Lower lobe of right lung (tissue), 2 donors: ENCODE results near the gene TMEM141. TPM values are rescaled to one million over a fixed set of nuclear protein-coding genes. Genes with fewer than 3 reads are reported as not detected.
A peak's percentile ranks its signal among the peaks of the same experiment; 100 is the strongest.

Source experiments
- ATAC-seq, 2 donors: fragments of 200-7000 bp; cut with Tn5 transposase; one replicate each; pipeline ENCODE4 v1.9.1; 2020 to 2022; ENCODE audit warnings: mild to moderate bottlenecking in 2 of 2, moderate library complexity in 2 of 2
- DNase-seq: peaks from one replicate; pipeline ENCODE4 v3.0.0-alpha.2; 2020
- H3K27ac ChIP-seq: fragments of 200-600 bp; one replicate; pipeline ENCODE4 v1.8.0; 2022
- H3K27me3 ChIP-seq: fragments of 200-600 bp; one replicate; pipeline ENCODE4 v1.8.0; 2022; ENCODE audit warnings: low read depth
- H3K36me3 ChIP-seq: fragments of 200-600 bp; one replicate; pipeline ENCODE4 v1.8.0; 2022; ENCODE audit warnings: mild to moderate bottlenecking
- H3K4me1 ChIP-seq: fragments of 200-600 bp; one replicate; pipeline ENCODE4 v1.8.0; 2022
- H3K4me3 ChIP-seq: fragments of 200-600 bp; one replicate; pipeline ENCODE4 v1.8.0; 2022; ENCODE audit warnings: mild to moderate bottlenecking
- H3K9me3 ChIP-seq: fragments of 200-600 bp; one replicate; pipeline ENCODE4 v1.8.0; 2022
- CTCF ChIP-seq: fragments of 200-600 bp; IDR thresholded peaks from one replicate; pipeline ENCODE4 v1.8.0; 2022; ENCODE audit warnings: antibody characterized with exemption, mild to moderate bottlenecking
- intact Hi-C: fragments of 100-400 bp; cut with DNase I; formaldehyde crosslinking; loops from one replicate; pipeline ENCODE4 v1.11.0; 2022
- total RNA-seq: library from RNA; stranded (reverse); fragmentation: NEBNext Ultra II Directional; extraction: Animal tissue kit (Norgen Biotek cat#: 25700); gene quantifications from one replicate; pipeline ENCODE4 v1.2.1, GENCODE V29; 2021
- donor health status: DM: no; HTN: yes; CAD: no; lungs with severe emphysema.

Gene TMEM141
- total RNA-seq, 1 donor from 2014 or later = 57.2 TPM

DNA sequence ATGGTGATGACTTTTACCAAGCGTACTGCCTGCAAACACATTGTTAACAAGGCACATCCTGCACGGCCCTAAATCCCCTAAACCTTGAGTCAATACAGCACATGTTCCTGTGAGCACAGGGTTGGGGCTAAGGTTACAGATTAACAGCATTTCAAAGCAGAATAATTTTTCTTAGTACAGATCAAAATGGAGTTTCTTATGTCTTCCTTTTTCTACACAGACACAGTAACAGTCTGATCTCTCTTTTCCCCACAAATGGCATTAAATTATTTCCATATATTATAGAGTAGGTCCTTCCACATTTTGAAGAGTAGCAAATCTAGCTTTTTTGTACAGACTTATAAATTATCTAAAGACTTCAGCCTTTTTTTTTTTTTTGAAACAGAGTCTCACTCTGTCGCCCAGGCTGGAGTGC is 1.6 kb upstream of the TMEM141 start:
- Histone ChIP-seq H3K4me1 (peaks cover 33% of the 10 kb centered on the region), H3K9me3 (no peaks in the 10 kb centered on the region), H3K27me3 (no peaks in the 10 kb centered on the region), H3K27ac (no peak overlapping the region), H3K36me3 (peaks cover 12% of the 10 kb centered on the region), H3K4me3 (no peak overlapping the region)
- intact Hi-C loops = no loop called here
- DNase-seq (no peak), ATAC-seq (no peak)
- no peak for TF ChIP-seq CTCF

- H3K4me1 ChIP-seq = peaks cover 33% of the 10 kb centered on the region
- no peaks in the 10 kb centered on the region for H3K27me3 ChIP-seq
- DNase-seq (peak; percentile 84), ATAC-seq (peak; percentile 61 to 71)
- H3K36me3 ChIP-seq = peaks cover 12% of the 10 kb centered on the region
- H3K4me3 ChIP-seq = peak overlapping the region; percentile 85
- no peaks in the 10 kb centered on the region for H3K9me3 ChIP-seq
- peak; percentile 90 for TF ChIP-seq CTCF
- peak overlapping the region; percentile 96 for H3K27ac ChIP-seq
- intact Hi-C loops = no loop called here
These were observed 552 bp downstream of the TMEM141 start for GRCh38 chr9:136791516-136792276.

GRCh38 chr9:136792321-136793085 is 1.4 kb downstream of the TMEM141 start:
- peaks cover 2% of the 10 kb centered on the region for H3K27me3 ChIP-seq
- ATAC-seq (no peak), DNase-seq (peak; percentile 50)
- H3K27ac ChIP-seq = peak overlapping the region; percentile 96
- H3K4me3 ChIP-seq = peak overlapping the region; percentile 85
- H3K9me3 ChIP-seq = no peaks in the 10 kb centered on the region
- no peak for TF ChIP-seq CTCF
- peaks cover 12% of the 10 kb centered on the region for H3K36me3 ChIP-seq
- intact Hi-C loops = no loop called here
- H3K4me1 ChIP-seq = peaks cover 33% of the 10 kb centered on the region

GRCh38 chr9:136793086-136793946 is 2.2 kb downstream of the TMEM141 start:
- intact Hi-C loops = no loop called here

More at GRCh38 chr9:136793086-136793946, 2.2 kb downstream of the TMEM141 start:
- peaks cover 12% of the 10 kb centered on the region for H3K36me3 ChIP-seq
- no peak overlapping the region for H3K27ac ChIP-seq
- H3K27me3 ChIP-seq = peaks cover 10% of the 10 kb centered on the region
- ATAC-seq = no peak
- no peak for DNase-seq
- no peak for TF ChIP-seq CTCF
- no peak overlapping the region for H3K4me3 ChIP-seq
- peaks cover 28% of the 10 kb centered on the region for H3K4me1 ChIP-seq
- no peaks in the 10 kb centered on the region for H3K9me3 ChIP-seq
